Activated CD4-positive, alpha-beta T cell treated with anti-CD3 and anti-CD28 coated beads for 1 hour (primary cell): ENCODE data around the gene MCTP1.

Experiments used
- DNase-seq: peaks from one replicate; pipeline ENCODE4 v3.0.0-alpha.2; 2020

MCTP1 gene

GRCh38 chr5:95070453-95070852 is 214.4 kb downstream of the MCTP1 start:
- no peak for DNase-seq

- no peak for DNase-seq
Observed at GRCh38 chr5:95069948-95070347, 214.9 kb downstream of the MCTP1 start.

DNA sequence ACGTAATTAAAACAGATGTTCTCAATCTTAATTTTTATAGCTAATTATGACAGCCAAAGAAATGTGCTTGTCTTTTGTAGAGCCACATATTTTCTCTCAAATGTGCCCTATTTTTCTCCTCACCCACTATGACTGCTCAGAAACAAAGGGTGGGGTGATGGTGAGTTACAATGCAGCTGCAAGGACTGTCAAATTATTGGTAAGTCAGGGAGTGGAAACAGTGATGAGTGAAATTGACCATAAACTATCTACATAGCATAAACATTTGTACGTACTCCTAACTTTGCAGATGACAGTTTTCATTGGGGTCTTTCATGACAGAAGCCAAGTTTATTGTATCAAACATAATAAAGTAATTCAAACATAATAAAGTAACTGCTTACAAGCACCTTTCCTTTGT is 215.9 kb downstream of the MCTP1 start:
- no peak for DNase-seq

DNA sequence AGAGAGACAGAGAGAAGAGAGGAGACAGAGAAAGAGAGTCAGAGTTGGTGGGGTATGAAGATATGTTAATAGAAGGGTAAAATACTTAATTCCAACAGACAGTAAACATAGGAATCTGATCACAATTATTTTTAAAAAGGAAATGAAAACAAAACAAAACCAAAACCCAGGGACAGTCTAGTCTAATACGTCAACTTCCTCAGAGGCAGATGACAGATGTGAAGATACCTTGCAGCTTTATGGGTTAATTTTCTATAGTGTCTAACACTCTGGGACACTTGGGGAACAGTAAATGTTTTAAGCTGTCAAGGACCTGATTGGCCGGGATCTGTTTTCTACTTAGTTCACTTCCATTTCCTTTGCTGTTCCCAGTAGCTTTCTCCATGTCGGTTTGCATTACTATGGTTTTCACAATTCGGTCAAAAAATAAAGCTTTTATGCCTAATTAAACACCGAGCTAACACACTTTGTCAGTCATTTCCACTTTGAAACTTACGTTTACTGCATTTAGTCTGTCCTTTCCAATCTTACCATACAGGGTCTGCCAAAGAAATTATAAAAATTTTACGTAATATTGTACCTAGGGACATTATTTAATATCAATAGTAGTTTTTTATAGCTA is 216.5 kb downstream of the MCTP1 start:
- DNase-seq, result no peak

DNA sequence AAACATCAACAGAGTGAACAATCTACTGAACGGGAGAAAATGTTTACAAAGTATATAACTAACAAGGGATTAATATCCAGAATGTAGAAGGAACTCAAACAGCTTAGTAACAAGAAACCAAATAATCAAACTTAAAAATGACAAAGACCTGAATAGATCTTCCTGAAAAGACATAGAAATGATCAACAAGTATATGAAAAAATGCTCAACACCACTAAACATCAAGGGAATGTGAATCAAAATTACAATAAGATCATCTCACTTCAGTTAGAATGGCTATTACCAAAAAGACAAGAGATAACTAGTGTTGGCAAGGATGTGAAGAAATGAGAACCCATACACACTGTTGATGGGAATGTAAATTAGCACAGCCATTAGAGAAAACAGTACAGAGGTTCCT is 218.8 kb downstream of the MCTP1 start:
- DNase-seq, result no peak

GRCh38 chr5:95063492-95063891 is 221.4 kb downstream of the MCTP1 start:
- DNase-seq, result no peak

DNA sequence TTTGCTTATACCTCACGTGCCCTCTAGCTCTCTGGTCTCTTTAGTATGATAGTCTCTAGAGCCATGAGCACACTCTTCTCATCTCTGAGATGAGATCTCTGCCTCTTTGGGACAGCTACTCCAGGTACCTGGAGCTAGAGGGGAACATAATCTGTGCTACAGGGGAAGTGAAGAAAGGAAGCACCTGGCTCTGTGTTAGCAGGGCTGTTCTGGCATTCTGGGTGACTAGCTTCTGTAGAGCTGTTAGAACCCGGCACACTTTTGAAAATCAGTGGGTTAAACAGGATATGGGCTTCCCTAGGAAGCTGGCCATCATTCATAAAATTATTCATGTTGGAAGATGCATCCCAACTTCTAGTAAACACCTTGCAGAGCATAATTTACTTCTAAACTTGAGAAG is 224.8 kb downstream of the MCTP1 start:
- DNase-seq, result no peak

GRCh38 chr5:95059636-95060035 is 225.3 kb downstream of the MCTP1 start:
- no peak for DNase-seq

DNA sequence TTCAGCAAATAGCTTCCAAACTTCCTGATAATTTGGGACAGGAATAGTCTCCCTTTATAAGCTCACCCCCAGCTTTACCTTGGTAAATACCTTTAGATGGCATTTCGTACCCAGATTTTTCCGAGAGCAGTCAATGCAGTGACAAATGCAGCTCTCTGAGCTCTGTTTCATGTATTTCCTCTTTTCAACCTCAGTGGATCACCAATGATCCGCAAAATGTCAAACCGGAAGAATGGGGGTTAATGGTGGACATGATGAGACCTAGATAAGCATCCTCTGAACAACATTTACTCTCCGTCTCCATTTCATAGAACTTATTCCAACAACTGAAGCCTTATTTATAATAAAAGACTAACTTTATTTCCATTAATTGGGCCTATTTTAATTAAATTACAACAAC is 227.3 kb downstream of the MCTP1 start:
- no peak for DNase-seq

DNA sequence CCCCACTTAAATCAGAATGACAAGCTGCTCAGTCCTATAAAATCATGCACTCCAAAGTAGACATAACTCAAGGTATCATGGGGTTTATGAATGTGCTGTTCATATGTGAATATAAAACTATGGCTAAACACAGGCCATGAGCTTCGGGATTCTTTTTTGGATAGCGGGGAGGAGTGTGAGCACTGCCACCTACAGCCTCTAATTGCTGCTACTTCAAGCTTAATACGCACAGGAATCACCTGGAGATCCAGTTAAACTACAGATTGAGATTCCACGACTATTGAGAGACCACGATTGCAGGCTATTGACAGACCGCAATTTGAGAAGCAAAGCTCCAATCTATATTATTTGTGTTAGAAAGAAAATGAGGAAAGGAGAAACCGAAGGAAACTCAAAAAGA is 231.6 kb downstream of the MCTP1 start:
- no peak for DNase-seq

DNA sequence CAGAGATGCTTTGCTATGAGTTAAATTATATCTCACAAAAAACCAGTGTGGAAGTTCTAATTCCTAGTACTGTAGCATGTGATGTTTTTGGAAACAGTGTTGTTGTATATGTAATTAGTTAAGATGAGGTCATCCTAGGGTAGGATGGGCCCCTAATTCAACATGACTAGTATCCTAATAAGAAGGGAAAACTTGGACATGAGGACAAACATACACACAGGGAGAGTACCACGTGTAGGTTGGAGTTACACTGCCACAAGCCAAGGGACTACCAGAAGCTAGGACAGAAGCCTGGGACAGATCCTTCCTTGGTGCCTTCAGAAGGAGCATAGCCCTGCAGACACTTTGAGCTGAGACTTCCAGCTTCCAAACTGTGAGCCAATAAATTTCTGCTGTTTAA is 234.2 kb downstream of the MCTP1 start:
- DNase-seq, result no peak

DNA sequence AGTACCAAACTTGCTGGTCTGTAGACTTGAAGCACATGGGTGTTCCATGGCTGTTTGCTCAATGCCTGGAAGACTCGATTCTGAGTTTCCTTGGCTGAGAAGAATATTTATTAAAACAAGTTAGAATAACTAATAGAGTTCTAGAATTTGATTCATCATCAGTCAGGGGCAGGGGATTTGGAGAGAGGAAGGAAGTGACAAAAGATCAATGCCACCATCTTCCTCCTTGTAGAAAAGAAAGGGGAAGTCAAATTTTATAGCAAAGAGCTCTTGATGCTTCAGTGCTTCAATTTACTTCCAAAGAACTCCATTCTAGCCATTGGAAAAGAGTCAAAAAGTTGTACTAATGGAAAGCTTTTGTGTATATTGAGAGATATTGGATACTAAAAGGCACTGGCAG is 236.3 kb downstream of the MCTP1 start:
- no peak for DNase-seq

GRCh38 chr5:95045181-95045965 is 239.5 kb downstream of the MCTP1 start:
- DNase-seq, result no peak

GRCh38 chr5:95044096-95044495 is 240.8 kb downstream of the MCTP1 start:
- DNase-seq, result no peak

- no peak for DNase-seq
Observed at GRCh38 chr5:95043648-95044047, 241.2 kb downstream of the MCTP1 start.

DNA sequence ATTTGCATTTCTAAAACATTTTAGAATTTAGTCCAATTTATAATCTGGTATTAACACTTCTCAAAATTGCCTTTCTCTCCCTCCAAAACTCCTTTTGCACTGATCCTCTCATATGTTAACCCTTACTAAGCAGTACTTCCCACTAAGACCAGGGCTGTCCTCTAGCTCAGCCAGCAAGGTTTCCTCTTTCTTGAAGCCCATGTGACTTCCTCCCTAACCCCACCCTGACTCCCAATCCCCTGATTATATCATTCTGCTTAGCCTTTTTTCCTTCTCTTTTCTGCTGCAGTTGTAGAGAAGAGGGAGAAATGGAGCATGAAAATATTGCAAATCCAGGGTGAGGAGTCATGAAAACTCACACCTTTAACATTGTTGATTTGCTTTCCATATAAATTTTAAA is 241.7 kb downstream of the MCTP1 start:
- no peak for DNase-seq

DNA sequence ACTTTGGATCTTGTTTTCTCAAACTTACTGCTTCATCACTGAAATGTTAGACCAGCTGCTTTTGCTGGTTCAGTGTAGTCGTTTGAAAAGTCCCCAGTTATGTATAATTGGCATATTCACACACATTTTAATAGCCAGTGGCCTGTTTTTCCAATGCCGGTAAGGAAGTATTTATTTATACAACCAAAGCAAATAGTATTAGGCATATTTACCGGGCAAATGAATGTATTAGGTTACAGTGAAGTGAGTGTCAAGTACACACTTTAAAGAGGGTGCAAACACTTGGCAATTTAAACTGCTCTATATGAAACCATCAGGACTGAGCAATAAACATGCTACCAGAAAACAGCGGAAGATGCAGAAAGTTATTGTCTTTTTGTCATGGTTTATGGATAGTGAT is 242.9 kb downstream of the MCTP1 start:
- DNase-seq, result no peak

DNA sequence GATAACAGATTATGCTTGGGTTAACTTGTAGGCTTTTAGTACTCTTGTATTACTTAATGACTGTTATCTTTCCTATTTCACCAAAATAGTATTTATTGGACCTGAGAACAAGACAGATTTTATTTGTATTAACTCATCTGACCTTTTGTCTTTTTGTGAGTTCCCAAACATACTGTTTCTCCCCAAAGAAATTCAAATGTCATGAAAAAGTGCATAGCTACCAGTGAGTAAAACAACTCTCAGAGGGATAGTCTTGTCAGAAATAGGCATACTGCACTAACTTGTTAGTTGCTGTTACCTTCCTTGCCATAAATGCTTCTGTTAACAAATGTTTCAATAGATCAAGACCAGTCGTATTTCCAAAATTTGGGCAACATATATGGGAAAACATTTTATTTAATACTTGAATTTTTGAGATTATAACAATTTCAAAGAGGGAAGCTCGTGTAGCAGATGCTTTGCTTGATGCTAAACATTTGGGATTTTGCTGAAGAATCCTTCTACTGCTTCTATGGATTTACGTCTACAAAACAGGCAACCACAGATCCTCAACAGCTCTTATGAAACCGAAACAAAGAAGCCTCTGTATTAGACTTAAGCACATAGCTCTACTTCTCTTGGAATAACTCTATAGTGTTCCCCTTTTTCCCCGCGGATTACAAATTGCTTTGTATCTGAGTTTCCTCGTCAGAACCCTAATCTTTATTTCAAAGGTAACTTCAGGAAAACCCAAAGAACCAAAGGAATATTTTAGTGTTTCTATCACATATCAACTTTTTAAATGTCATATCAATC is 248.8 kb downstream of the MCTP1 start:
- DNase-seq, result no peak

GRCh38 chr5:95032801-95033200 is 252.1 kb downstream of the MCTP1 start:
- no peak for DNase-seq

GRCh38 chr5:95029569-95030366 is 255.1 kb downstream of the MCTP1 start:
- DNase-seq, result no peak

- no peak for DNase-seq
Observed at GRCh38 chr5:95027775-95028174, 257.1 kb downstream of the MCTP1 start.

GRCh38 chr5:95027151-95027721 is 257.7 kb downstream of the MCTP1 start:
- DNase-seq, result no peak

GRCh38 chr5:95026718-95027117 is 258.2 kb downstream of the MCTP1 start:
- DNase-seq, result no peak
